HepG2 (cell line): ENCODE data around the gene PTGR1. TPM values are rescaled to one million over a fixed set of nuclear protein-coding genes. Genes with fewer than 3 reads are reported as not detected.

Experiments used
- ARID3A ChIP-seq: IDR thresholded peaks from 2 replicates; pipeline ENCODE4 v1.6.1; 2012; ENCODE audit warnings: low read depth, low read length, improper control_type of control experiment
- BRD4 ChIP-seq: sonication (generic); formaldehyde crosslinking; IDR thresholded peaks from 2 replicates; pipeline ENCODE4 v1.4.0; 2020; ENCODE audit warnings: missing genetic modification reagents
- CREB1 ChIP-seq, 2 experiments: fragments of 450-650 bp in 1 of 2; IDR thresholded peaks; 2 replicates each; pipeline ENCODE4 v1.6.1; 2016 to 2017; ENCODE audit warnings: control low read depth in 1 of 2, mild to moderate bottlenecking in 1 of 2, missing compliant biosample characterization in 1 of 2, missing genetic modification characterization in 1 of 2
- E2F2 ChIP-seq: sonication (generic); formaldehyde crosslinking; IDR thresholded peaks from 2 replicates; pipeline ENCODE4 v1.4.0; 2020; ENCODE audit warnings: missing genetic modification reagents, borderline replicate concordance
- ELF1 ChIP-seq: sonication (generic); formaldehyde crosslinking; IDR thresholded peaks from 2 replicates; pipeline ENCODE4 v1.4.0; 2020; ENCODE audit warnings: missing genetic modification reagents
- IKZF5 ChIP-seq: IDR thresholded peaks from 2 replicates; pipeline ENCODE4 v1.6.1; 2018; ENCODE audit warnings: missing genetic modification reagents, mild to moderate bottlenecking, missing compliant biosample characterization
- MLX ChIP-seq: IDR thresholded peaks from 2 replicates; pipeline ENCODE4 v1.6.1; 2016
- PRPF4 ChIP-seq: fragments of 200-400 bp; formaldehyde crosslinking; IDR thresholded peaks from 2 replicates; pipeline ENCODE4 v1.6.1; 2016; ENCODE audit warnings: low read length, low read depth; ENCODE audit not compliant: poor library complexity, severe bottlenecking
- REXO4 ChIP-seq: sonication (generic); formaldehyde crosslinking; IDR thresholded peaks from 2 replicates; pipeline ENCODE4 v1.8.0; 2022; ENCODE audit warnings: missing genetic modification reagents, mild to moderate bottlenecking, borderline replicate concordance
- STAT5B ChIP-seq: sonication (generic); formaldehyde crosslinking; IDR thresholded peaks from 2 replicates; pipeline ENCODE4 v1.4.0; 2020; ENCODE audit warnings: missing genetic modification reagents
- TFDP1 ChIP-seq: IDR thresholded peaks from 2 replicates; pipeline ENCODE4 v1.6.1; 2016; ENCODE audit warnings: missing compliant biosample characterization, missing genetic modification reagents, borderline replicate concordance
- THRA ChIP-seq: sonication (generic); formaldehyde crosslinking; IDR thresholded peaks from 2 replicates; pipeline ENCODE4 v1.4.0; 2020; ENCODE audit warnings: missing genetic modification reagents, borderline replicate concordance
- ZBTB42 ChIP-seq: sonication (generic); formaldehyde crosslinking; IDR thresholded peaks from 2 replicates; pipeline ENCODE4 v1.5.0; 2020; ENCODE audit warnings: mild to moderate bottlenecking, missing genetic modification reagents
- ZNF225 ChIP-seq: sonication (generic); formaldehyde crosslinking; IDR thresholded peaks from 2 replicates; pipeline ENCODE4 v1.4.0; 2020; ENCODE audit warnings: mild to moderate bottlenecking, missing genetic modification reagents
- ZNF235 ChIP-seq: sonication (generic); formaldehyde crosslinking; IDR thresholded peaks from 2 replicates; pipeline ENCODE4 v1.8.1; 2023; ENCODE audit warnings: mild to moderate bottlenecking, missing genetic modification reagents, borderline replicate concordance
- ZNF569 ChIP-seq: sonication (generic); formaldehyde crosslinking; IDR thresholded peaks from 2 replicates; pipeline ENCODE4 v1.5.0; 2020; ENCODE audit warnings: mild to moderate bottlenecking, missing genetic modification reagents, moderate library complexity, borderline replicate concordance
- ZNF691 ChIP-seq: sonication (generic); formaldehyde crosslinking; IDR thresholded peaks from 2 replicates; pipeline ENCODE4 v1.4.0; 2020; ENCODE audit warnings: missing genetic modification reagents, low read depth, mild to moderate bottlenecking, borderline replicate concordance
- ZNF749 ChIP-seq: sonication (generic); formaldehyde crosslinking; IDR thresholded peaks from 2 replicates; pipeline ENCODE4 v1.8.0; 2022; ENCODE audit warnings: mild to moderate bottlenecking, missing genetic modification reagents, moderate library complexity, borderline replicate concordance
- ZNF879 ChIP-seq: sonication (generic); formaldehyde crosslinking; IDR thresholded peaks from 2 replicates; pipeline ENCODE4 v1.8.1; 2023; ENCODE audit warnings: missing genetic modification reagents
- ZNF891 ChIP-seq: sonication (generic); formaldehyde crosslinking; IDR thresholded peaks from 2 replicates; pipeline ENCODE4 v1.5.0; 2020; ENCODE audit warnings: mild to moderate bottlenecking, missing genetic modification reagents
- polyA plus RNA-seq, 8 experiments: library from polyadenylated mRNA; depleted of rRNA in 3 of 8; stranded (reverse) in 7 of 8; unstranded in 1 of 8; fragments of >200 nt; fragmentation: Illumina TruSeq in 4 of 8; extraction: Trizol in 4 of 8; gene quantifications; 2 replicates each; pipeline versions ENCODE4 v1.2.1 to v1.2.3, GENCODE V29; 2011 to 2016; ENCODE audit warnings: low read depth in 4 of 8, missing spikeins in 1 of 8, mixed read lengths in 1 of 8; ENCODE audit not compliant: insufficient read depth in 1 of 8
- total RNA-seq, 5 experiments: library from RNA; depleted of rRNA; stranded (reverse); fragments of >200 nt; fragmentation: Illumina TruSeq; extraction: Trizol; gene quantifications; 2 replicates each; pipeline ENCODE4 v1.2.3, GENCODE V29; 2016; ENCODE audit warnings: low read depth in 1 of 5

PTGR1 gene
- total and polyA plus RNA-seq, 2 of the 13 experiments (the other 11 are each of a cell fraction or from before 2014, with no cell fraction given), result 6.0 to 15.8 TPM

- TF ChIP-seq PRPF4, result no peak
- TF ChIP-seq ARID3A, result no peak
- TF ChIP-seq ZNF891 (CRISPR knock-in tag), result peak; percentile 85
- TF ChIP-seq TFDP1 (CRISPR knock-in tag), result 0 out of 2 replicates have a peak, but pooled peaks have one; percentile 16
- peak; percentile 88 for TF ChIP-seq IKZF5 (CRISPR knock-in tag)
- TF ChIP-seq ZNF879, result no peak
- peak; percentile 28; the same call in 1 of the 2 replicates for TF ChIP-seq E2F2 (CRISPR knock-in tag)
- no peak for TF ChIP-seq REXO4
- no peak; the same call in 1 of the 2 replicates for TF ChIP-seq MLX (CRISPR knock-in tag)
- TF ChIP-seq ZNF691 (CRISPR knock-in tag), result no peak; the same call in 1 of the 2 replicates
- TF ChIP-seq ZNF235 (CRISPR knock-in tag), result no peak
- TF ChIP-seq THRA (CRISPR knock-in tag), result peak; percentile 73; the same call in 1 of the 2 replicates
- TF ChIP-seq ELF1 (CRISPR knock-in tag), result peak; percentile 89; the same call in 1 of the 2 replicates
- TF ChIP-seq ZNF749 (CRISPR knock-in tag), result no peak
- TF ChIP-seq STAT5B, result no peak
- peak; percentile 89 for TF ChIP-seq CREB1 (IDR thresholded peaks at IDR 0.05)
- TF ChIP-seq CREB1 (CRISPR knock-in tag; IDR thresholded peaks at IDR 0.05), result peak; percentile 88
- no peak; the same call in 1 of the 2 replicates for TF ChIP-seq ZNF225 (CRISPR knock-in tag)
- no peak for TF ChIP-seq BRD4 (CRISPR knock-in tag)
- no peak for TF ChIP-seq ZBTB42 (CRISPR knock-in tag)
- TF ChIP-seq ZNF569 (CRISPR knock-in tag), result no peak
Observed at GRCh38 chr9:111631214-111631971, 31.9 kb upstream of the PTGR1 start, which contains the start of gene DNAJC25 (continued).
